ENCODE results near the gene NSG1. TPM values are rescaled to one million over a fixed set of nuclear protein-coding genes. Genes with fewer than 3 reads are reported as not detected.

NSG1 gene
- total and polyA plus RNA-seq, 2 of the 8 experiments (the other 6 are each of a cell fraction or from before 2014, with no cell fraction given) = 35.7 to 61.4 TPM

GRCh38 chr4:4406455-4407298 lies 19.8 kb downstream of the NSG1 start:
- H3K79me2 ChIP-seq (ENCODE audit: control insufficient read depth in 1 of 2, insufficient read depth in 2 of 2, low read length in 2 of 2) = no peaks in the 10 kb centered on the region
- H3K4me3 ChIP-seq (ENCODE audit: extremely low read depth in 1 of 4, insufficient read depth in 2 of 4, low read depth in 3 of 4, low read length in 4 of 4) = no peak overlapping the region
- no peak overlapping the region for H4K91ac ChIP-seq (replicated peaks; ENCODE audit: insufficient read length, low read length)
- no peak for FAIRE-seq
- no peak overlapping the region for H2AFZ ChIP-seq (ENCODE audit: low read length)
- H4K20me1 ChIP-seq (replicated peaks in 1 of 2; ENCODE audit: control insufficient read depth in 1 of 2, insufficient read depth in 2 of 2, low read length in 2 of 2) = peaks cover 0 to 3% of the 10 kb centered on the region in 2 experiments
- H3K27me3 ChIP-seq (replicated peaks in 1 of 4; ENCODE audit: control insufficient read depth in 3 of 4, extremely low read depth in 1 of 4, insufficient read depth in 3 of 4, low read length in 3 of 4) = no peaks in the 10 kb centered on the region
- H2BK20ac ChIP-seq (ENCODE audit: low read length) = no peak overlapping the region
- no peaks in the 10 kb centered on the region for H3K9me3 ChIP-seq (ENCODE audit: insufficient read depth in 2 of 2, low read depth in 1 of 2, low read length in 1 of 2)
- H3K4me1 ChIP-seq (replicated peaks in 1 of 4; ENCODE audit: control insufficient read depth in 3 of 4, insufficient read depth in 4 of 4, low read length in 3 of 4) = no peaks in the 10 kb centered on the region; a peak in 2 of 7 replicates
- H4K8ac ChIP-seq (ENCODE audit: extremely low read depth, insufficient read depth, low read length) = peak overlapping the region; percentile 14; the same call in 1 of the 2 replicates
- H2AK5ac ChIP-seq (ENCODE audit: low read depth, low read length) = no peak overlapping the region
- no peak for DNase-seq (ENCODE audit: low read depth in 1 of 2, low spot score in 2 of 2)
- no peaks in the 10 kb centered on the region for H3K79me1 ChIP-seq (ENCODE audit: low read depth, low read length)
- H3K4ac ChIP-seq (replicated peaks; ENCODE audit: insufficient read length, low read depth, low read length) = no peak overlapping the region
- no peak overlapping the region; the same call in 1 of the 2 replicates for H2BK15ac ChIP-seq (ENCODE audit: low read length)
- H2BK120ac ChIP-seq (replicated peaks; ENCODE audit: low read depth, low read length) = no peak overlapping the region
- WGBS, 2 experiments (ENCODE audit: extremely low coverage in 1 of 2, insufficient coverage in 1 of 2, insufficient read length in 1 of 2, insufficient replicate concordance in 2 of 2, low coverage in 1 of 2, low lambda C conversion rate in 2 of 2, missing lambda C conversion rate in 1 of 2) = 85% methylated on average over 28 of the region's 28 CpGs; no CpG with 5 or more reads in 1 of the 2 experiments
- H3K23ac ChIP-seq (ENCODE audit: insufficient read length) = no peak overlapping the region
- H3K18ac ChIP-seq (ENCODE audit: extremely low read depth, low read length) = no peak overlapping the region
- H2BK5ac ChIP-seq (ENCODE audit: low read depth, low read length) = no peak overlapping the region
- H3K4me2 ChIP-seq (ENCODE audit: insufficient read depth in 1 of 2, low read depth in 2 of 2, low read length in 2 of 2) = no peak overlapping the region
- CTCF ChIA-PET (ENCODE audit: partially characterized antibody) = interaction anchor here (0.6 to 2.1 kb wide), 10 partner anchors 11 to 139 kb away, joined by 3 to 9 read pairs (median 4); no protein-coding TSS in a partner anchor
- H3K9ac ChIP-seq (replicated peaks in 1 of 4; ENCODE audit: extremely low read depth in 1 of 4, low read depth in 3 of 4, low read length in 3 of 4) = no peak overlapping the region
- no peak overlapping the region for H4K5ac ChIP-seq (ENCODE audit: insufficient read length, low read depth, low read length)
- H3K14ac ChIP-seq (ENCODE audit: insufficient read length) = no peak overlapping the region
- POLR2A ChIA-PET (ENCODE audit: partially characterized antibody) = interaction anchor here (0.6 to 1.7 kb wide), 2 partner anchors 20 to 1796 kb away, joined by 4 to 5 read pairs; no protein-coding TSS in a partner anchor
- H3K27ac ChIP-seq (ENCODE audit: low read depth, low read length) = no peak overlapping the region
- H2BK12ac ChIP-seq (ENCODE audit: low read depth, low read length) = no peak overlapping the region; the same call in 1 of the 2 replicates
- no peak overlapping the region for H3K56ac ChIP-seq (replicated peaks; ENCODE audit: insufficient read length, low read depth, low read length)
- peaks cover 0 to 9% (median 1%) of the 10 kb centered on the region in 4 experiments; a peak in 1 of 8 replicates for H3K36me3 ChIP-seq (ENCODE audit: control insufficient read depth in 2 of 4, insufficient read depth in 4 of 4, low read length in 3 of 4)
- H3K23me2 ChIP-seq (ENCODE audit: low read depth, low read length) = no peaks in the 10 kb centered on the region
- TF ChIP-seq NANOG (IDR thresholded peaks at IDR 0.05; ENCODE audit: insufficient read depth, low read depth, low read length, poor library complexity, severe bottlenecking) (no peak), CHD2 (IDR thresholded peaks at IDR 0.05; ENCODE audit: low read length) (no peak), YY1 (IDR thresholded peaks at IDR 0.05; ENCODE audit: low read depth, low read length) (no peak), RAD21 (IDR thresholded peaks at IDR 0.05 in 1 of 2, conservative IDR thresholded peaks at IDR 0.05 in 1 of 2; ENCODE audit: low read depth in 2 of 2, low read length in 2 of 2) (no peak), BACH1 (IDR thresholded peaks at IDR 0.05; ENCODE audit: low read length) (no peak), KDM5A (IDR thresholded peaks at IDR 0.05; ENCODE audit: low read length) (no peak), SIRT6 (IDR thresholded peaks at IDR 0.05; ENCODE audit: low read length) (no peak), JUN (IDR thresholded peaks at IDR 0.05; ENCODE audit: low read depth, low read length) (no peak), SP1 (IDR thresholded peaks at IDR 0.05; ENCODE audit: low read depth, low read length) (no peak)

All from H1 (cell line).